Loucy (cell line): ENCODE data around the gene TMEM178B.
"Not testable (repeated sequence)": the region's sequence is repeated elsewhere in the genome, so short reads cannot be mapped to it uniquely, and the experiment has no call there.

ENCODE experiments used
- H2AFZ ChIP-seq: fragments of 200-600 bp; sonication (generic); 2 replicates; pipeline ENCODE4 v1.6.0; 2016; ENCODE audit warnings: antibody characterized with exemption, mild to moderate bottlenecking, low read length, moderate library complexity
- H3F3A ChIP-seq: fragments of 200-600 bp; 2 replicates; pipeline ENCODE4 v1.6.0; 2016; ENCODE audit warnings: antibody characterized with exemption, low read depth, mild to moderate bottlenecking
- H3K27me3 ChIP-seq: fragments of 200-600 bp; sonication (generic); 2 replicates; pipeline ENCODE4 v1.6.1; 2014; ENCODE audit warnings: low read length, mild to moderate bottlenecking; ENCODE audit not compliant: insufficient read depth, poor library complexity, severe bottlenecking
- H3K36me3 ChIP-seq: fragments of 200-600 bp; sonication (generic); 2 replicates; pipeline ENCODE4 v1.6.1; 2016; ENCODE audit warnings: low read length; ENCODE audit not compliant: insufficient read depth
- H3K4me1 ChIP-seq: fragments of 200-600 bp; sonication (generic); 2 replicates; pipeline ENCODE4 v1.5.1; 2014; ENCODE audit warnings: low read length, mild to moderate bottlenecking; ENCODE audit not compliant: insufficient read depth, poor library complexity, severe bottlenecking
- H3K4me2 ChIP-seq: fragments of 200-600 bp; sonication (generic); 2 replicates; pipeline ENCODE4 v1.6.0; 2014; ENCODE audit warnings: antibody characterized with exemption, low read length, low read depth, mild to moderate bottlenecking; ENCODE audit not compliant: poor library complexity, severe bottlenecking
- H3K4me3 ChIP-seq: fragments of 200-600 bp; sonication (generic); 2 replicates; pipeline ENCODE4 v1.5.1; 2014; ENCODE audit warnings: low read length, mild to moderate bottlenecking, mixed read lengths; ENCODE audit not compliant: poor library complexity, severe bottlenecking
- H3K79me2 ChIP-seq: fragments of 200-600 bp; sonication (generic); 2 replicates; pipeline ENCODE4 v1.6.1; 2014; ENCODE audit warnings: low read length; ENCODE audit not compliant: insufficient read depth
- H3K9ac ChIP-seq: fragments of 200-600 bp; sonication (generic); 2 replicates; pipeline ENCODE4 v1.6.0; 2014; ENCODE audit warnings: mild to moderate bottlenecking, low read depth, low read length, moderate library complexity; ENCODE audit not compliant: poor library complexity, severe bottlenecking
- H3K9me2 ChIP-seq: fragments of 200-600 bp; sonication (generic); replicated peaks from 2 replicates; pipeline ENCODE4 v1.6.1; 2016; ENCODE audit warnings: low read depth, low read length, mixed read lengths
- H3K9me3 ChIP-seq: fragments of 200-600 bp; sonication (generic); 2 replicates; pipeline ENCODE4 v1.6.1; 2014; ENCODE audit warnings: mild to moderate bottlenecking, antibody characterized with exemption, low read length, low read depth; ENCODE audit not compliant: insufficient read depth
- H4K20me1 ChIP-seq: fragments of 200-600 bp; sonication (generic); 2 replicates; pipeline ENCODE4 v1.6.0; 2014; ENCODE audit warnings: antibody characterized with exemption, low read length, mild to moderate bottlenecking; ENCODE audit not compliant: insufficient read depth, poor library complexity, severe bottlenecking
- CTCF ChIP-seq: fragments of 200-600 bp; sonication (generic); conservative IDR thresholded peaks from 2 replicates; pipeline ENCODE4 v1.5.1; 2014; ENCODE audit warnings: mild to moderate bottlenecking, antibody characterized with exemption, low read length
- EZH2phosphoT487 ChIP-seq: fragments of 200-600 bp; IDR thresholded peaks from 2 replicates; pipeline ENCODE4 v1.6.1; 2018; ENCODE audit warnings: antibody characterized with exemption, mild to moderate bottlenecking, moderate library complexity, borderline replicate concordance

TMEM178B gene

GRCh38 chr7:141402277-141402996 is 328.6 kb downstream of the TMEM178B start:
- Histone ChIP-seq H3K9me2 (no peaks in the 10 kb centered on the region), H3F3A (no peaks in the 10 kb centered on the region), H3K4me1 (no peaks in the 10 kb centered on the region), H3K4me2 (no peak overlapping the region), H3K36me3 (no peaks in the 10 kb centered on the region), H2AFZ (no peak overlapping the region), H3K9me3 (no peaks in the 10 kb centered on the region), H3K4me3 (no peak overlapping the region), H3K9ac (no peak overlapping the region), H3K79me2 (no peaks in the 10 kb centered on the region), H4K20me1 (no peaks in the 10 kb centered on the region), H3K27me3 (no peaks in the 10 kb centered on the region)
- no peak for TF ChIP-seq CTCF
- TF ChIP-seq EZH2phosphoT487: no peak

GRCh38 chr7:141403846-141404245 is 330.0 kb downstream of the TMEM178B start:
- H3K4me1 ChIP-seq, H3K27me3 ChIP-seq, H4K20me1 ChIP-seq, H3K9ac ChIP-seq, H2AFZ ChIP-seq, H3F3A ChIP-seq, H3K36me3 ChIP-seq, H3K4me2 ChIP-seq, H3K79me2 ChIP-seq, H3K9me3 ChIP-seq, H3K9me2 ChIP-seq, H3K4me3 ChIP-seq: not testable (repeated sequence)

- H3K9me3 ChIP-seq: no peaks in the 10 kb centered on the region
- no peaks in the 10 kb centered on the region for H3F3A ChIP-seq
- no peaks in the 10 kb centered on the region for H4K20me1 ChIP-seq
- H2AFZ ChIP-seq: no peak overlapping the region
- no peaks in the 10 kb centered on the region for H3K36me3 ChIP-seq
- no peaks in the 10 kb centered on the region for H3K27me3 ChIP-seq
- H3K4me2 ChIP-seq: no peak overlapping the region
- TF ChIP-seq EZH2phosphoT487 (no peak), CTCF (no peak)
- no peak overlapping the region for H3K9ac ChIP-seq
- no peak overlapping the region for H3K4me3 ChIP-seq
- no peaks in the 10 kb centered on the region for H3K9me2 ChIP-seq
- H3K4me1 ChIP-seq: no peaks in the 10 kb centered on the region
- no peaks in the 10 kb centered on the region for H3K79me2 ChIP-seq
Measured at GRCh38 chr7:141406347-141406746, 332.5 kb downstream of the TMEM178B start.

GRCh38 chr7:141407893-141408292 is 334.0 kb downstream of the TMEM178B start:
- Histone ChIP-seq H3K9me2 (no peaks in the 10 kb centered on the region), H4K20me1 (no peaks in the 10 kb centered on the region), H3K9me3 (no peaks in the 10 kb centered on the region), H3K36me3 (no peaks in the 10 kb centered on the region), H3K4me1 (no peaks in the 10 kb centered on the region), H3K79me2 (no peaks in the 10 kb centered on the region), H3K4me3 (no peak overlapping the region), H3K27me3 (no peaks in the 10 kb centered on the region), H2AFZ (no peak overlapping the region), H3K9ac (no peak overlapping the region), H3F3A (no peaks in the 10 kb centered on the region), H3K4me2 (no peak overlapping the region)
- no peak for TF ChIP-seq CTCF
